IMR-90 (cell line): ENCODE data around the gene RAB4B. TPM values are rescaled to one million over a fixed set of nuclear protein-coding genes. Genes with fewer than 3 reads are reported as not detected.
A peak's percentile ranks its signal among the peaks of the same experiment; 100 is the strongest.

ENCODE experiments used
- ATAC-seq: fragments of 200-7000 bp; cut with Tn5 transposase; 2 replicates; pipeline ENCODE4 v1.9.1; 2020; ENCODE audit warnings: low read depth, mild to moderate bottlenecking, moderate library complexity
- BruUV-seq: library from RNA; stranded (reverse); fragments of 400-500 nt; replicated peaks from 2 replicates; lab custom pipeline; 2021; lab: Mats Ljungman, UMichigan
- CTCF ChIA-PET: fragments of 300-600 bp; formaldehyde crosslinking; extraction: SDS; loops from one replicate; lab custom pipeline; 2021; ENCODE audit warnings: antibody characterized with exemption; lab: Yijun Ruan, JAX
- POLR2A ChIA-PET: fragments of 300-600 bp; sonication (Branson Sonifier 250); formaldehyde crosslinking; loops from one replicate; lab custom pipeline; 2022; ENCODE audit warnings: antibody characterized with exemption; ENCODE audit not compliant: unreplicated experiment; lab: Charles Lee
- DNase-seq: peaks from one replicate; pipeline ENCODE4 v3.0.0; 2013
- H2AFZ ChIP-seq: replicated peaks from 2 replicates; pipeline ENCODE3; 2013; ENCODE audit warnings: low read length, mild to moderate bottlenecking; ENCODE audit not compliant: poor library complexity
- H2AK5ac ChIP-seq: 2 replicates; pipeline ENCODE4 v1.6.1; 2013; ENCODE audit warnings: low read depth, low read length, inconsistent platforms
- H2AK9ac ChIP-seq: replicated peaks from 2 replicates; pipeline ENCODE3; 2013; ENCODE audit warnings: mild to moderate bottlenecking, low read depth, low read length, moderate library complexity; ENCODE audit not compliant: poor library complexity
- H2BK120ac ChIP-seq: 2 replicates; pipeline ENCODE4 v1.6.1; 2013; ENCODE audit warnings: low read depth, low read length, inconsistent platforms
- H2BK15ac ChIP-seq: 3 replicates; pipeline ENCODE4 v1.6.1; 2013; ENCODE audit warnings: low read depth, low read length, inconsistent platforms
- H2BK20ac ChIP-seq: 2 replicates; pipeline ENCODE4 v1.6.1; 2013; ENCODE audit warnings: low read depth, mild to moderate bottlenecking, inconsistent platforms, low read length, moderate library complexity
- H2BK5ac ChIP-seq: 2 replicates; pipeline ENCODE4 v1.6.1; 2013; ENCODE audit warnings: mild to moderate bottlenecking, low read depth, low read length, inconsistent platforms; ENCODE audit not compliant: poor library complexity, severe bottlenecking
- H3K14ac ChIP-seq: replicated peaks from 2 replicates; pipeline ENCODE4 v1.6.1; 2013; ENCODE audit warnings: low read depth, low read length, inconsistent platforms
- H3K18ac ChIP-seq: 2 replicates; pipeline ENCODE4 v1.6.1; 2013; ENCODE audit warnings: low read depth, low read length, control low read depth
- H3K23ac ChIP-seq: 2 replicates; pipeline ENCODE4 v1.6.1; 2013; ENCODE audit warnings: low read depth, low read length, inconsistent platforms
- H3K27ac ChIP-seq: 2 replicates; pipeline ENCODE4 v1.5.1; 2013; ENCODE audit warnings: mild to moderate bottlenecking, control low read depth, low read length; ENCODE audit not compliant: insufficient read depth
- H3K27me3 ChIP-seq: 2 replicates; pipeline ENCODE4 v1.6.1; 2013; ENCODE audit warnings: low read length; ENCODE audit not compliant: control insufficient read depth, insufficient read depth
- H3K36me3 ChIP-seq: 2 replicates; pipeline ENCODE4 v1.6.1; 2013; ENCODE audit warnings: low read length, mixed read lengths; ENCODE audit not compliant: control insufficient read depth, insufficient read depth
- H3K4ac ChIP-seq: 2 replicates; pipeline ENCODE4 v1.6.1; 2013; ENCODE audit warnings: low read depth, low read length, inconsistent platforms
- H3K4me1 ChIP-seq: 2 replicates; pipeline ENCODE4 v1.6.1; 2013; ENCODE audit warnings: low read length, mixed read lengths; ENCODE audit not compliant: control insufficient read depth, insufficient read depth
- H3K4me2 ChIP-seq: 2 replicates; pipeline ENCODE4 v1.6.1; 2013; ENCODE audit warnings: low read depth, mild to moderate bottlenecking, control low read depth, low read length, moderate library complexity
- H3K4me3 ChIP-seq: 2 replicates; pipeline ENCODE4 v1.5.1; 2013; ENCODE audit warnings: low read depth, mild to moderate bottlenecking, control low read depth, low read length, moderate library complexity; ENCODE audit not compliant: insufficient read depth
- H3K56ac ChIP-seq: 2 replicates; pipeline ENCODE4 v1.6.1; 2013; ENCODE audit warnings: low read length, inconsistent platforms; ENCODE audit not compliant: insufficient read depth; ENCODE audit errors: extremely low read depth
- H3K79me1 ChIP-seq, 2 experiments: 2 replicates each; pipeline ENCODE4 v1.6.1; 2013; ENCODE audit warnings: low read length in 2 of 2, inconsistent platforms in 1 of 2, low read depth in 1 of 2
- H3K9ac ChIP-seq: 2 replicates; pipeline ENCODE4 v1.6.1; 2013; ENCODE audit warnings: low read depth, low read length, control low read depth
- H3K9me1 ChIP-seq: 2 replicates; pipeline ENCODE4 v1.6.1; 2013; ENCODE audit warnings: low read length, inconsistent platforms; ENCODE audit not compliant: insufficient read depth
- H3K9me3 ChIP-seq: 2 replicates; pipeline ENCODE4 v1.6.1; 2013; ENCODE audit warnings: low read length; ENCODE audit not compliant: control insufficient read depth, insufficient read depth
- H4K20me1 ChIP-seq: 2 replicates; pipeline ENCODE4 v1.6.1; 2013; ENCODE audit warnings: low read length, inconsistent platforms; ENCODE audit not compliant: insufficient read depth
- H4K5ac ChIP-seq: 2 replicates; pipeline ENCODE4 v1.6.1; 2013; ENCODE audit warnings: mild to moderate bottlenecking, low read depth, low read length, control low read depth
- H4K8ac ChIP-seq, 2 experiments: 2 replicates each; pipeline ENCODE4 v1.6.1; 2013; ENCODE audit warnings: low read depth in 2 of 2, low read length in 2 of 2, control low read depth in 1 of 2, inconsistent platforms in 1 of 2
- H4K91ac ChIP-seq: 2 replicates; pipeline ENCODE4 v1.6.1; 2013; ENCODE audit warnings: low read depth, low read length, inconsistent platforms; ENCODE audit not compliant: insufficient read depth
- CEBPB ChIP-seq: IDR thresholded peaks from 2 replicates; pipeline ENCODE4 v1.6.1; 2012; ENCODE audit warnings: low read depth, low read length, improper control_type of control experiment
- CHD1 ChIP-seq: IDR thresholded peaks from 2 replicates; pipeline ENCODE4 v1.6.1; 2012; ENCODE audit warnings: low read depth, low read length, improper control_type of control experiment
- FOS ChIP-seq: fragments of 150-350 bp; IDR thresholded peaks from 2 replicates; pipeline ENCODE4 v1.6.1; 2016; ENCODE audit warnings: low read depth, low read length
- MAFK ChIP-seq: IDR thresholded peaks from 2 replicates; pipeline ENCODE4 v1.6.1; 2012; ENCODE audit warnings: low read depth, low read length, improper control_type of control experiment
- MAZ ChIP-seq: IDR thresholded peaks from 2 replicates; pipeline ENCODE4 v1.6.1; 2012; ENCODE audit warnings: low read depth, mild to moderate bottlenecking, low read length, improper control_type of control experiment, moderate library complexity, borderline replicate concordance
- MXI1 ChIP-seq: IDR thresholded peaks from 2 replicates; pipeline ENCODE4 v1.6.1; 2012; ENCODE audit warnings: low read depth, mild to moderate bottlenecking, low read length, moderate library complexity, borderline replicate concordance
- NFE2L2 ChIP-seq: fragments of 150-350 bp; IDR thresholded peaks from 2 replicates; pipeline ENCODE4 v1.6.1; 2016; ENCODE audit warnings: low read depth, mild to moderate bottlenecking, low read length
- POLR2A ChIP-seq: IDR thresholded peaks from 2 replicates; pipeline ENCODE4 v1.6.1; 2012; ENCODE audit warnings: mild to moderate bottlenecking, low read depth, low read length
- SMC3 ChIP-seq: fragments of 150-350 bp; IDR thresholded peaks from 2 replicates; pipeline ENCODE4 v1.6.1; 2016; ENCODE audit warnings: low read depth, mild to moderate bottlenecking, antibody characterized with exemption, low read length, moderate library complexity
- WGBS, 2 experiments: methylation state at CpG; one replicate each; pipeline versions ENCODE4 v1.1.5 to v1.1.7; 2013; ENCODE audit warnings: missing lambda C conversion rate in 2 of 2; ENCODE audit not compliant: insufficient read length in 1 of 2; ENCODE audit errors: extremely low coverage in 2 of 2; 5-methylcytosine and 5-hydroxymethylcytosine counted together
- dilution Hi-C: fragments of 300-500 bp; cut with HindIII; formaldehyde crosslinking; loops from one replicate; pipeline ENCODE4 v1.14.3; 2018; ENCODE audit warnings: low sequenced_read_pairs; ENCODE audit not compliant: unreplicated experiment
- in situ Hi-C: fragments of 300-500 bp; cut with MboI; formaldehyde crosslinking; loops from 3 replicates; pipeline ENCODE4 v1.14.3; 2019; ENCODE audit warnings: low sequenced_read_pairs, inconsistent platforms, mixed read lengths
- intact Hi-C: fragments of 100-400 bp; cut with micrococcal nuclease; formaldehyde crosslinking; loops from 2 replicates; pipeline ENCODE4 v1.10.0; 2022
- polyA plus RNA-seq, 3 experiments: library from polyadenylated mRNA; depleted of rRNA; stranded (reverse); fragments of >200 nt; gene quantifications; 2 replicates each; pipeline ENCODE4 v1.2.3, GENCODE V29; 2012; ENCODE audit warnings: low replicate concordance in 1 of 3
- total RNA-seq: library from RNA; depleted of rRNA; stranded (reverse); fragments of >200 nt; gene quantifications from 2 replicates; pipeline ENCODE4 v1.2.3, GENCODE V29; 2012
- TF ChIP-seq, protein P1 (sequence below): fragments of 150-350 bp; IDR thresholded peaks from 2 replicates; pipeline ENCODE4 v1.6.1; 2017; ENCODE audit warnings: mild to moderate bottlenecking, antibody characterized with exemption, low read length, low read depth

RAB4B gene
- total and polyA plus RNA-seq, 2 of the 4 experiments (the other 2 are of a cell fraction) = 7.9 to 21.4 TPM

GRCh38 chr19:40808021-40808325 is 29.9 kb downstream of the RAB4B start:
- in situ Hi-C loops = loop anchor here (5.0 kb wide), 1 partner anchor 146 kb away; no protein-coding TSS in a partner anchor
- no peak overlapping the region for H2AK5ac ChIP-seq
- no peak overlapping the region for H4K91ac ChIP-seq
- no peak for TF ChIP-seq MAFK
- no peak for TF ChIP-seq MXI1
- no peak for TF ChIP-seq POLR2A
- TF ChIP-seq CHD1 = no peak
- no peak for TF ChIP-seq MAZ
- no peak for TF ChIP-seq SMC3
- no peak for TF ChIP-seq FOS
- no peak for TF ChIP-seq NFE2L2
- TF ChIP-seq, protein P1, sequence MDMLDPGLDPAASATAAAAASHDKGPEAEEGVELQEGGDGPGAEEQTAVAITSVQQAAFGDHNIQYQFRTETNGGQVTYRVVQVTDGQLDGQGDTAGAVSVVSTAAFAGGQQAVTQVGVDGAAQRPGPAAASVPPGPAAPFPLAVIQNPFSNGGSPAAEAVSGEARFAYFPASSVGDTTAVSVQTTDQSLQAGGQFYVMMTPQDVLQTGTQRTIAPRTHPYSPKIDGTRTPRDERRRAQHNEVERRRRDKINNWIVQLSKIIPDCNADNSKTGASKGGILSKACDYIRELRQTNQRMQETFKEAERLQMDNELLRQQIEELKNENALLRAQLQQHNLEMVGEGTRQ = no peak
- no peak for TF ChIP-seq CEBPB
- H3K9ac ChIP-seq = no peak overlapping the region
- intact Hi-C loops = loop anchor here (5.0 kb wide), 1 partner anchor 146 kb away; no protein-coding TSS in a partner anchor
- dilution Hi-C loops = no loop called here
- peak overlapping the region; percentile 23 for H2AK9ac ChIP-seq
- BruUV-seq = no TSS peak
- no peaks in the 10 kb centered on the region for H3K9me3 ChIP-seq
- peaks cover 51% of the 10 kb centered on the region for H3K36me3 ChIP-seq
- H3K4me3 ChIP-seq = no peak overlapping the region
- CTCF ChIA-PET = no interaction called here
- peaks cover 19% of the 10 kb centered on the region for H3K4me1 ChIP-seq
- no peak overlapping the region for H3K4ac ChIP-seq
- peaks cover 24 to 77% of the 10 kb centered on the region in 2 experiments for H3K79me1 ChIP-seq
- no peak overlapping the region for H3K23ac ChIP-seq
- H3K27ac ChIP-seq = no peak overlapping the region
- H3K9me1 ChIP-seq = peaks cover 18% of the 10 kb centered on the region
- ATAC-seq = no peak
- H2AFZ ChIP-seq = no peak overlapping the region
- 100% methylated on average over 1 of the region's 2 CpGs; no CpG with 5 or more reads in 1 of the 2 experiments for WGBS, 2 experiments
- H2BK120ac ChIP-seq = no peak overlapping the region
- H3K56ac ChIP-seq = no peak overlapping the region
- no peak overlapping the region for H3K14ac ChIP-seq
- POLR2A ChIA-PET = no interaction called here
- no peak overlapping the region for H3K18ac ChIP-seq
- DNase-seq = no peak
- H3K27me3 ChIP-seq = no peaks in the 10 kb centered on the region
- no peak overlapping the region for H4K5ac ChIP-seq
- no peak overlapping the region for H2BK15ac ChIP-seq
- H3K4me2 ChIP-seq = no peak overlapping the region
- H2BK5ac ChIP-seq = no peak overlapping the region
- H4K20me1 ChIP-seq = peaks cover 67% of the 10 kb centered on the region
- no peak overlapping the region for H2BK20ac ChIP-seq
- H4K8ac ChIP-seq = no peak overlapping the region
